Nephron progenitor cell (in vitro differentiated cells): Measurements from ENCODE around the gene GPR31.

ENCODE experiments used
- DNase-seq: peaks from one replicate; pipeline ENCODE4 v3.0.0; 2021
- H3K27ac Mint-ChIP-seq: 2 replicates; pipeline ENCODE4 v1.8.0; 2021; ENCODE audit warnings: mild to moderate bottlenecking, moderate library complexity, mixed read lengths
- H3K27me3 Mint-ChIP-seq: 2 replicates; pipeline ENCODE4 v1.8.0; 2021; ENCODE audit warnings: mild to moderate bottlenecking, low read depth, mixed read lengths; ENCODE audit not compliant: poor library complexity
- H3K36me3 Mint-ChIP-seq: 2 replicates; pipeline ENCODE4 v1.8.0; 2021; ENCODE audit warnings: low read depth, mixed read lengths
- H3K4me1 Mint-ChIP-seq: 2 replicates; pipeline ENCODE4 v1.8.0; 2021; ENCODE audit warnings: mixed read lengths
- H3K4me3 Mint-ChIP-seq: 2 replicates; pipeline ENCODE4 v1.8.0; 2021; ENCODE audit warnings: mild to moderate bottlenecking, moderate library complexity, mixed read lengths
- H3K9me3 Mint-ChIP-seq: 2 replicates; pipeline ENCODE4 v1.8.0; 2021; ENCODE audit warnings: mild to moderate bottlenecking, moderate library complexity, mixed read lengths
- CTCF ChIP-seq: fragments of 200-600 bp; sonication (generic); IDR thresholded peaks from 2 replicates; pipeline ENCODE4 v1.5.0; 2021; ENCODE audit warnings: antibody characterized with exemption

GPR31 gene

GRCh38 chr6:167108278-167108677 lies 49.5 kb downstream of the GPR31 start:
- no peak for TF ChIP-seq CTCF
- no peaks in the 10 kb centered on the region for H3K36me3 Mint-ChIP-seq

GRCh38 chr6:167107787-167108186 lies 50.0 kb downstream of the GPR31 start:
- Mint-ChIP-seq H3K4me1 (peaks cover 55% of the 10 kb centered on the region), H3K27me3 (peaks cover 26% of the 10 kb centered on the region), H3K27ac (no peak overlapping the region), H3K9me3 (peaks cover 16% of the 10 kb centered on the region), H3K4me3 (no peak overlapping the region), H3K36me3 (no peaks in the 10 kb centered on the region)
- no peak for TF ChIP-seq CTCF
- no peak for DNase-seq

More at GRCh38 chr6:167108278-167108677, 49.5 kb downstream of the GPR31 start:
- Mint-ChIP-seq H3K9me3 (peaks cover 16% of the 10 kb centered on the region), H3K27ac (no peak overlapping the region), H3K27me3 (peaks cover 26% of the 10 kb centered on the region), H3K4me3 (no peak overlapping the region), H3K4me1 (peaks cover 55% of the 10 kb centered on the region)
- no peak for DNase-seq

GRCh38 chr6:167106406-167106805 lies 51.4 kb downstream of the GPR31 start:
- no peak for TF ChIP-seq CTCF
- Mint-ChIP-seq H3K4me1 (peaks cover 63% of the 10 kb centered on the region), H3K36me3 (no peaks in the 10 kb centered on the region), H3K9me3 (peaks cover 16% of the 10 kb centered on the region), H3K4me3 (no peak overlapping the region), H3K27ac (peak overlapping the region; percentile 96), H3K27me3 (peaks cover 20% of the 10 kb centered on the region)
- no peak for DNase-seq
